MCF 10A (cell line): ENCODE results near the gene MIA. TPM values are rescaled to one million over a fixed set of nuclear protein-coding genes. Genes with fewer than 3 reads are reported as not detected.
"Not testable (repeated sequence)": the region's sequence is repeated elsewhere in the genome, so short reads cannot be mapped to it uniquely, and the experiment has no call there.

ENCODE experiments used
- Bru-seq: library from RNA; stranded (reverse); fragments of 400-500 nt; gene quantifications from one replicate; lab custom pipeline; 2021; lab: Mats Ljungman, UMichigan
- BruChase-seq, 2 experiments: library from RNA; stranded (reverse); fragments of 400-500 nt; gene quantifications; one replicate each; lab custom pipeline; 2021; lab: Mats Ljungman, UMichigan
- BruUV-seq: library from RNA; stranded (reverse); fragments of 400-500 nt; replicated peaks from 2 replicates; lab custom pipeline; 2021; lab: Mats Ljungman, UMichigan
- CTCF ChIA-PET: fragments of 300-600 bp; sonication (Branson Sonifier 250); formaldehyde crosslinking; extraction: SDS; loops from one replicate; lab custom pipeline; 2021; ENCODE audit warnings: antibody characterized with exemption, inconsistent platforms; lab: Yijun Ruan, JAX
- POLR2A ChIA-PET: fragments of 300-600, 350-650 bp; sonication (Branson Sonifier 250); formaldehyde crosslinking; extraction: SDS; loops from one replicate; lab custom pipeline; 2020; ENCODE audit warnings: antibody characterized with exemption, inconsistent platforms; lab: Yijun Ruan, JAX
- DNase-seq: peaks from one replicate; pipeline ENCODE4 v3.0.0-alpha.2; 2018; ENCODE audit not compliant: unreplicated experiment
- H3K27ac Mint-ChIP-seq: one replicate; pipeline ENCODE4 v1.8.0; 2022; ENCODE audit warnings: mild to moderate bottlenecking, low read depth, mixed read lengths; ENCODE audit not compliant: unreplicated experiment
- H3K27me3 Mint-ChIP-seq: one replicate; pipeline ENCODE4 v1.8.0; 2022; ENCODE audit warnings: mixed read lengths; ENCODE audit not compliant: insufficient read depth, unreplicated experiment
- H3K36me3 Mint-ChIP-seq: one replicate; pipeline ENCODE4 v1.8.0; 2022; ENCODE audit warnings: mild to moderate bottlenecking, moderate library complexity, mixed read lengths; ENCODE audit not compliant: insufficient read depth, unreplicated experiment
- H3K4me1 Mint-ChIP-seq: one replicate; pipeline ENCODE4 v1.8.0; 2022; ENCODE audit warnings: mixed read lengths; ENCODE audit not compliant: insufficient read depth, unreplicated experiment
- H3K4me3 Mint-ChIP-seq: one replicate; pipeline ENCODE4 v1.8.0; 2022; ENCODE audit warnings: mild to moderate bottlenecking, moderate library complexity, mixed read lengths; ENCODE audit not compliant: unreplicated experiment
- H3K9me3 Mint-ChIP-seq: one replicate; pipeline ENCODE4 v1.8.0; 2022; ENCODE audit warnings: mixed read lengths; ENCODE audit not compliant: unreplicated experiment
- CTCF ChIP-seq: fragments of 200-600 bp; IDR thresholded peaks from one replicate; pipeline ENCODE4 v1.8.0; 2022; ENCODE audit warnings: antibody characterized with exemption, mild to moderate bottlenecking; ENCODE audit not compliant: unreplicated experiment
- intact Hi-C: fragments of 100-400 bp; cut with micrococcal nuclease; formaldehyde crosslinking; loops from 2 replicates; pipeline ENCODE4 v1.14.1; 2022
- long read RNA-seq: library from polyadenylated mRNA; stranded (forward); transcript quantifications from one replicate; pipeline ENCODE4 v2.0.0, GENCODE V29; 2022
- total RNA-seq: library from RNA; stranded (reverse); gene quantifications from 2 replicates; pipeline ENCODE4 v1.2.3, GENCODE V29; 2022

MIA gene
- total RNA-seq, result 0.70 TPM in 1 of 2 replicates, not detected in the other
- Bru-seq, nascent RNA, result percentile 27 among the genes with signal in this experiment
- percentile 62 among the genes with signal in this experiment for BruChase-seq, experiment 1, labeled RNA remaining after a 6-hour chase
- BruChase-seq, experiment 2, labeled RNA remaining after a 2-hour chase, result percentile 48 among the genes with signal in this experiment
- long read RNA-seq, result 0 reads

- Mint-ChIP-seq H3K36me3 (peaks cover 5% of the 10 kb centered on the region), H3K4me3 (no peak within 1 kb of the TSS), H3K4me1 (peaks cover 19% of the 10 kb centered on the region), H3K27ac (no peak within 1 kb of the TSS), H3K27me3 (no peaks in the 10 kb centered on the region), H3K9me3 (no peaks in the 10 kb centered on the region)
- no peak for DNase-seq
- intact Hi-C loops, result no loop called here
- POLR2A ChIA-PET, result interaction anchor here (4.4 kb wide), 1 partner anchor 26 kb away, joined by 55 read pairs; the partner anchor contains the start of genes ACTMAP and SNRPA
- CTCF ChIA-PET, result interaction anchor here (0.6 kb wide), 1 partner anchor 33 kb away, joined by 3 read pairs; no protein-coding TSS in a partner anchor
- BruUV-seq, result no TSS peak
- TF ChIP-seq CTCF, result no peak
Measured at GRCh38 chr19:40774916-40775631, at the start of gene MIA. Gene MIA (plus strand): TSS chr19:40775521. CDS start chr19:40775543, 22 bp downstream.

- DNase-seq, result no peak
- ChIA-PET POLR2A (interaction anchor here (0.7 to 1.5 kb wide), 2 partner anchors 12 to 17 kb away, joined by 3 read pairs; no protein-coding TSS in a partner anchor), CTCF (interaction anchor here (0.6 kb wide), 2 partner anchors 498 to 586 kb away, joined by 3 read pairs; no protein-coding TSS in a partner anchor)
- no peak for TF ChIP-seq CTCF
- no peak overlapping the region for H3K4me3 Mint-ChIP-seq
- H3K9me3 Mint-ChIP-seq, result no peaks in the 10 kb centered on the region
- peaks cover 22% of the 10 kb centered on the region for H3K4me1 Mint-ChIP-seq
- intact Hi-C loops, result no loop called here
- no peaks in the 10 kb centered on the region for H3K27me3 Mint-ChIP-seq
- BruUV-seq, result no TSS peak
- no peak overlapping the region for H3K27ac Mint-ChIP-seq
- peaks cover 94% of the 10 kb centered on the region for H3K36me3 Mint-ChIP-seq
Measured at GRCh38 chr19:40726279-40726678, 49.0 kb upstream of the MIA start.

- H3K4me3 Mint-ChIP-seq, intact Hi-C loops, BruUV-seq, H3K27me3 Mint-ChIP-seq, H3K27ac Mint-ChIP-seq, H3K9me3 Mint-ChIP-seq, DNase-seq, H3K4me1 Mint-ChIP-seq: not testable (repeated sequence)
- POLR2A ChIA-PET, result interaction anchor here (0.9 to 1.7 kb wide), 3 partner anchors 11 to 20 kb away, joined by 3 to 7 read pairs (median 6); partner anchors contain the start of gene ACTMAP
- CTCF ChIA-PET, result interaction anchor here (0.6 kb wide), 1 partner anchor 25 kb away, joined by 5 read pairs; no protein-coding TSS in a partner anchor
- peaks cover 100% of the 10 kb centered on the region for H3K36me3 Mint-ChIP-seq
Measured at GRCh38 chr19:40730065-40730464, 45.3 kb upstream of the MIA start.

GRCh38 chr19:40732304-40732703, 43.0 kb upstream of the MIA start:
- intact Hi-C loops, DNase-seq, BruUV-seq, H3K27ac Mint-ChIP-seq, H3K27me3 Mint-ChIP-seq, H3K4me1 Mint-ChIP-seq, H3K4me3 Mint-ChIP-seq, CTCF ChIA-PET, H3K9me3 Mint-ChIP-seq: not testable (repeated sequence)
- peaks cover 100% of the 10 kb centered on the region for H3K36me3 Mint-ChIP-seq
- POLR2A ChIA-PET, result interaction anchor here (0.9 to 1.2 kb wide), 2 partner anchors 8 to 10 kb away, joined by 3 to 4 read pairs; no protein-coding TSS in a partner anchor
